Loucy (cell line): ENCODE results near the gene ZNF724.
"Not testable (repeated sequence)": the region's sequence is repeated elsewhere in the genome, so short reads cannot be mapped to it uniquely, and the experiment has no call there.

Source experiments
- H2AFZ ChIP-seq: fragments of 200-600 bp; sonication (generic); 2 replicates; pipeline ENCODE4 v1.6.0; 2016; ENCODE audit warnings: antibody characterized with exemption, mild to moderate bottlenecking, low read length, moderate library complexity
- H3F3A ChIP-seq: fragments of 200-600 bp; 2 replicates; pipeline ENCODE4 v1.6.0; 2016; ENCODE audit warnings: antibody characterized with exemption, low read depth, mild to moderate bottlenecking
- H3K27me3 ChIP-seq: fragments of 200-600 bp; sonication (generic); 2 replicates; pipeline ENCODE4 v1.6.1; 2014; ENCODE audit warnings: low read length, mild to moderate bottlenecking; ENCODE audit not compliant: insufficient read depth, poor library complexity, severe bottlenecking
- H3K36me3 ChIP-seq: fragments of 200-600 bp; sonication (generic); 2 replicates; pipeline ENCODE4 v1.6.1; 2016; ENCODE audit warnings: low read length; ENCODE audit not compliant: insufficient read depth
- H3K4me1 ChIP-seq: fragments of 200-600 bp; sonication (generic); 2 replicates; pipeline ENCODE4 v1.5.1; 2014; ENCODE audit warnings: low read length, mild to moderate bottlenecking; ENCODE audit not compliant: insufficient read depth, poor library complexity, severe bottlenecking
- H3K4me2 ChIP-seq: fragments of 200-600 bp; sonication (generic); 2 replicates; pipeline ENCODE4 v1.6.0; 2014; ENCODE audit warnings: antibody characterized with exemption, low read length, low read depth, mild to moderate bottlenecking; ENCODE audit not compliant: poor library complexity, severe bottlenecking
- H3K4me3 ChIP-seq: fragments of 200-600 bp; sonication (generic); 2 replicates; pipeline ENCODE4 v1.5.1; 2014; ENCODE audit warnings: low read length, mild to moderate bottlenecking, mixed read lengths; ENCODE audit not compliant: poor library complexity, severe bottlenecking
- H3K79me2 ChIP-seq: fragments of 200-600 bp; sonication (generic); 2 replicates; pipeline ENCODE4 v1.6.1; 2014; ENCODE audit warnings: low read length; ENCODE audit not compliant: insufficient read depth
- H3K9ac ChIP-seq: fragments of 200-600 bp; sonication (generic); 2 replicates; pipeline ENCODE4 v1.6.0; 2014; ENCODE audit warnings: mild to moderate bottlenecking, low read depth, low read length, moderate library complexity; ENCODE audit not compliant: poor library complexity, severe bottlenecking
- H3K9me2 ChIP-seq: fragments of 200-600 bp; sonication (generic); replicated peaks from 2 replicates; pipeline ENCODE4 v1.6.1; 2016; ENCODE audit warnings: low read depth, low read length, mixed read lengths
- H3K9me3 ChIP-seq: fragments of 200-600 bp; sonication (generic); 2 replicates; pipeline ENCODE4 v1.6.1; 2014; ENCODE audit warnings: mild to moderate bottlenecking, antibody characterized with exemption, low read length, low read depth; ENCODE audit not compliant: insufficient read depth
- H4K20me1 ChIP-seq: fragments of 200-600 bp; sonication (generic); 2 replicates; pipeline ENCODE4 v1.6.0; 2014; ENCODE audit warnings: antibody characterized with exemption, low read length, mild to moderate bottlenecking; ENCODE audit not compliant: insufficient read depth, poor library complexity, severe bottlenecking
- EZH2phosphoT487 ChIP-seq: fragments of 200-600 bp; IDR thresholded peaks from 2 replicates; pipeline ENCODE4 v1.6.1; 2018; ENCODE audit warnings: antibody characterized with exemption, mild to moderate bottlenecking, moderate library complexity, borderline replicate concordance
- TF ChIP-seq, protein P1 (sequence below): fragments of 200-600 bp; sonication (generic); conservative IDR thresholded peaks from 2 replicates; pipeline ENCODE4 v1.5.1; 2014; ENCODE audit warnings: mild to moderate bottlenecking, antibody characterized with exemption, low read length

ZNF724 gene

DNA sequence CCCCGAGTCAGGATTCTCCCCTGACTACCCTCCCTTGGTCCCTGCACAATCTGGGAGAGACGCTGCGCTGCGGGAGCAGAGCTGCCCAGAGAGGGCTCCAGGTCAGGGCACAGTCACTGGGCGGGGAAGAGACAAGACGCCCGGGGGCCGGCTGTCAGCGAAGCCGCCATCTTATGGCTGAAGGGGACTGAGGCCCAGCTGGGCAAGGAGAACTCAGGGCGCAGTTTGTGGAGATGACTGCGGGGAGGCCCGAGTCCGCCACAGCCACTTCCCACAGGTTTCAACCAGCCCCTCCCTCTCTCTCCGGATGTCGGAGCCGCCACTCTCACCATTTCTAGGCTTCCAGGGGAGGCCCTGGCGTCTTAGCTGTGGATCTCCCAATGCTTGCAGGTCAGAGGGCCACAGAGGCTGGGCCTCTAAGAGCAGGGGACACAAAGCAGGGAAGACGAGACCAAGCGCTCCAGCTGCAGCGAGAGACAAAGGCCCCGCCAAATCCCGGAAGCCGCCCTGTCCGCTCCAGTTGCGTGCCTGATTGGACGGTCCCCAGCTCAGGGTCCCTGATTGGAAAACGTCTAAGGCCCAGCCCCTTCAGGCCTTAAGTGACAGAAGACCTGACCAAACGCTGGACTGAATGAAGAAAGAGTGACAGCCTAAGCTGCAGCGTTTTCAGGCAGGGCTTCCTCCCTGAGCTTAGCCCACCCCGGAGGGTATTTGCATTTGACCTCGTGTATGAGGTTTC lies at the start of gene ZNF724:
TSS of gene ZNF724 (minus strand) at position 484 of the 739 bp plus-strand sequence. CDS start at position 332, 152 bp downstream.
- peaks cover 48% of the 10 kb centered on the region for H3K79me2 ChIP-seq
- peaks cover 16% of the 10 kb centered on the region for H4K20me1 ChIP-seq
- peak within 1 kb of the TSS; percentile 81 for H3K4me2 ChIP-seq
- peaks cover 9% of the 10 kb centered on the region for H3K27me3 ChIP-seq
- TF ChIP-seq, protein P1, sequence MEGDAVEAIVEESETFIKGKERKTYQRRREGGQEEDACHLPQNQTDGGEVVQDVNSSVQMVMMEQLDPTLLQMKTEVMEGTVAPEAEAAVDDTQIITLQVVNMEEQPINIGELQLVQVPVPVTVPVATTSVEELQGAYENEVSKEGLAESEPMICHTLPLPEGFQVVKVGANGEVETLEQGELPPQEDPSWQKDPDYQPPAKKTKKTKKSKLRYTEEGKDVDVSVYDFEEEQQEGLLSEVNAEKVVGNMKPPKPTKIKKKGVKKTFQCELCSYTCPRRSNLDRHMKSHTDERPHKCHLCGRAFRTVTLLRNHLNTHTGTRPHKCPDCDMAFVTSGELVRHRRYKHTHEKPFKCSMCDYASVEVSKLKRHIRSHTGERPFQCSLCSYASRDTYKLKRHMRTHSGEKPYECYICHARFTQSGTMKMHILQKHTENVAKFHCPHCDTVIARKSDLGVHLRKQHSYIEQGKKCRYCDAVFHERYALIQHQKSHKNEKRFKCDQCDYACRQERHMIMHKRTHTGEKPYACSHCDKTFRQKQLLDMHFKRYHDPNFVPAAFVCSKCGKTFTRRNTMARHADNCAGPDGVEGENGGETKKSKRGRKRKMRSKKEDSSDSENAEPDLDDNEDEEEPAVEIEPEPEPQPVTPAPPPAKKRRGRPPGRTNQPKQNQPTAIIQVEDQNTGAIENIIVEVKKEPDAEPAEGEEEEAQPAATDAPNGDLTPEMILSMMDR, result no peak
- TF ChIP-seq EZH2phosphoT487, result no peak
- H3K9ac ChIP-seq, result peak within 1 kb of the TSS; percentile 97
- peaks cover 4% of the 10 kb centered on the region; the same call in 1 of the 2 replicates for H3K9me3 ChIP-seq
- peak within 1 kb of the TSS; percentile 88 for H2AFZ ChIP-seq
- H3K4me1 ChIP-seq, result peaks cover 13% of the 10 kb centered on the region
- H3F3A ChIP-seq, result no peaks in the 10 kb centered on the region
- no peaks in the 10 kb centered on the region for H3K9me2 ChIP-seq
- no peaks in the 10 kb centered on the region; the same call in 1 of the 2 replicates for H3K36me3 ChIP-seq
- peak within 1 kb of the TSS; percentile 100 for H3K4me3 ChIP-seq

DNA sequence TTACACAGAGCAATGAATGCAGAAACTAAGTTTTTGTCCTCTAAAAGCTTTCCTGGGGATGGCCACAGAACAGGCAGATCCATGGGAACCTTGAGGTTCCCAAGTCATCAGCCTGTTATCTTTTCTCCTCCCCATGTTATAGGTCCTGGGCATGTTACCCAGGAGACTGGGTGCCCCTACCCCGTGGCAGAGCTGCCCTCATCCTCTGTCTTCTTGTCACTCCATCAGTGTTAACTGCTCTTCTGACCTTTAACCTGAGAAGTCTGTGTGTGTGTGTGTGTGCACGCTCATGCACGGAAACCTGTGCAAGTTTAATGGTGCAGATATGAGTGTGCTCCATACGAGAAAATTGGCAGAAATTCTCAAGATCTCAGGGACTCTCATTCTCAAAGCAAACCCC lies 43.9 kb upstream of the ZNF724 start:
- no peaks in the 10 kb centered on the region for H4K20me1 ChIP-seq
- no peaks in the 10 kb centered on the region for H3K4me1 ChIP-seq
- TF ChIP-seq, protein P1, result no peak
- no peak for TF ChIP-seq EZH2phosphoT487
- H3K27me3 ChIP-seq, result no peaks in the 10 kb centered on the region
- no peak overlapping the region for H3K4me2 ChIP-seq
- H3K36me3 ChIP-seq, result no peaks in the 10 kb centered on the region
- H3K4me3 ChIP-seq, result no peak overlapping the region
- H2AFZ ChIP-seq, result no peak overlapping the region
- H3K9me3 ChIP-seq, result no peaks in the 10 kb centered on the region
- H3F3A ChIP-seq, result no peaks in the 10 kb centered on the region
- H3K79me2 ChIP-seq, result no peaks in the 10 kb centered on the region
- no peak overlapping the region for H3K9ac ChIP-seq
- H3K9me2 ChIP-seq, result no peaks in the 10 kb centered on the region

DNA sequence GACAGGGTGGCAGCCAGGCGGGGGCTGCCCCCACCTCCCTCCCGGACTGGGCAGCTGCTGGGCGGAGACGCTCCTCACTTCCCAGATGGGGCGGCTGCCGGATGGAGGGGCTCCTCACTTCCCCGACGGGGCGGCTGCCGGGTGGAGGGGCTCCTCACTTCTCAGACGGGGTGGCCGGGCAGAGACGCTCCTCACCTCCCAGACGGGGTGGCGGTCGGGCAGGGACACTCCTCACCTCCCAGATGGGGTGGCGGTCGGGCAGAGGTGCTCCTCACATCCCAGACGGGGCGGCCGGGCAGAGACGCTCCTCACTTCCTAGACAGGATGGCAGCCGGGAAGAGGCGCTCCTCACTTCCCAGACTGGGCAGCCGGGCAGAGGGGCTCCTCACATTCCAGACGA lies 39.8 kb upstream of the ZNF724 start:
- H3K4me3 ChIP-seq, H4K20me1 ChIP-seq, H3K9ac ChIP-seq, H2AFZ ChIP-seq, H3K4me1 ChIP-seq, H3K79me2 ChIP-seq, H3F3A ChIP-seq, H3K36me3 ChIP-seq, H3K9me3 ChIP-seq, H3K27me3 ChIP-seq, H3K9me2 ChIP-seq, H3K4me2 ChIP-seq: not testable (repeated sequence)

DNA sequence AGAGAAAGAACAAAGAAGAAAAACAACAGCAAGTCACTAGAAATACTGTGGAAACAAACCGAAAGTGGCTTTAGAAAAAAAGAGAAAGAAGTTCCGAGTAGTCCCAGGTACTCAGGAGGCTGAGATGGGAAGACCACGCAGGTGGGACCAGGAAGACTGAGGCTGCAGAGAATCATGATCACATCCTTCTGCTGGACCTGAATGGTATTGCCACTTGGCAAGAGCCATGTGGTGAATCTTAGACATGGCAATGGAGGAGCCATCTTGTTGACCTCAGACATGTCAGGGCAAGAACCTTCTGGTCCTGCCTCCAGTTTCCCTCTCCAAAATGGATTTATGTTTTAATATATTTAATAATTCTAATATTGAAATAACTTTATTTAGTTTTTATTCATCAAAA lies 37.4 kb upstream of the ZNF724 start:
- no peaks in the 10 kb centered on the region for H3K27me3 ChIP-seq
- no peak overlapping the region for H3K4me2 ChIP-seq
- H4K20me1 ChIP-seq, result no peaks in the 10 kb centered on the region
- H3K9ac ChIP-seq, result no peak overlapping the region
- H3K4me3 ChIP-seq, result no peak overlapping the region
- H3K79me2 ChIP-seq, result no peaks in the 10 kb centered on the region
- no peaks in the 10 kb centered on the region for H3K4me1 ChIP-seq
- TF ChIP-seq, protein P1, result no peak
- TF ChIP-seq EZH2phosphoT487, result no peak
- H3K9me3 ChIP-seq, result no peaks in the 10 kb centered on the region; the same call in 1 of the 2 replicates
- no peaks in the 10 kb centered on the region for H3K9me2 ChIP-seq
- no peaks in the 10 kb centered on the region for H3K36me3 ChIP-seq
- H2AFZ ChIP-seq, result no peak overlapping the region
- no peaks in the 10 kb centered on the region for H3F3A ChIP-seq
